HepG2 (cell line): ENCODE data around the gene ZNF333. TPM values are rescaled to one million over a fixed set of nuclear protein-coding genes. Genes with fewer than 3 reads are reported as not detected.

Experiments
- ARID5B ChIP-seq: IDR thresholded peaks from 2 replicates; pipeline ENCODE4 v1.4.0; 2020; ENCODE audit warnings: mild to moderate bottlenecking, missing genetic modification reagents
- ELF3 ChIP-seq: IDR thresholded peaks from 2 replicates; pipeline ENCODE4 v1.6.1; 2016; ENCODE audit warnings: missing genetic modification reagents, missing compliant biosample characterization
- ETV6 ChIP-seq: sonication (generic); formaldehyde crosslinking; conservative IDR thresholded peaks from 2 replicates; pipeline ENCODE4 v1.4.0; 2020; ENCODE audit warnings: missing genetic modification reagents
- MYPOP ChIP-seq: sonication (generic); formaldehyde crosslinking; IDR thresholded peaks from 2 replicates; pipeline ENCODE4 v1.8.1; 2023; ENCODE audit warnings: mild to moderate bottlenecking, moderate library complexity, missing genetic modification reagents
- NCOA5 ChIP-seq: sonication (generic); formaldehyde crosslinking; IDR thresholded peaks from 2 replicates; pipeline ENCODE4 v1.4.0; 2020; ENCODE audit warnings: missing genetic modification reagents
- NFIB ChIP-seq: sonication (generic); formaldehyde crosslinking; IDR thresholded peaks from 2 replicates; pipeline ENCODE4 v1.9.0; 2021; ENCODE audit warnings: missing genetic modification reagents, mild to moderate bottlenecking, borderline replicate concordance
- PAX8 ChIP-seq: sonication (generic); formaldehyde crosslinking; IDR thresholded peaks from 2 replicates; pipeline ENCODE4 v1.8.0; 2022; ENCODE audit warnings: mild to moderate bottlenecking, missing genetic modification reagents, borderline replicate concordance
- RBM22 ChIP-seq: fragments of 200-400 bp; formaldehyde crosslinking; optimal IDR thresholded peaks from 2 replicates; pipeline ENCODE3; 2017; ENCODE audit warnings: mild to moderate bottlenecking, low read length, moderate library complexity
- TOPORS ChIP-seq: sonication (generic); formaldehyde crosslinking; IDR thresholded peaks from 2 replicates; pipeline ENCODE4 v1.8.0; 2023; ENCODE audit warnings: mild to moderate bottlenecking, missing genetic modification reagents
- ZBTB40 ChIP-seq, 2 experiments: fragments of 450-650 bp in 1 of 2; sonication (generic) in 1 of 2; formaldehyde crosslinking in 1 of 2; IDR thresholded peaks; 2 replicates each; pipeline versions ENCODE4 v1.6.1 to v1.8.0; 2016 to 2022; ENCODE audit warnings: antibody characterized with exemption in 1 of 2, mild to moderate bottlenecking in 1 of 2, missing genetic modification reagents in 1 of 2
- ZNF256 ChIP-seq: sonication (generic); formaldehyde crosslinking; conservative IDR thresholded peaks from 2 replicates; pipeline ENCODE4 v1.4.0; 2020; ENCODE audit warnings: missing genetic modification reagents
- ZNF333 ChIP-seq: sonication (generic); formaldehyde crosslinking; IDR thresholded peaks from 2 replicates; pipeline ENCODE4 v1.4.0; 2020; ENCODE audit warnings: mild to moderate bottlenecking, missing genetic modification reagents, borderline replicate concordance
- ZNF629 ChIP-seq: sonication (generic); formaldehyde crosslinking; conservative IDR thresholded peaks from 2 replicates; pipeline ENCODE4 v1.5.0; 2020; ENCODE audit warnings: missing genetic modification reagents
- ZNF672 ChIP-seq: sonication (generic); formaldehyde crosslinking; IDR thresholded peaks from 2 replicates; pipeline ENCODE4 v1.8.1; 2022; ENCODE audit warnings: missing genetic modification reagents
- polyA plus RNA-seq, 8 experiments: library from polyadenylated mRNA; depleted of rRNA in 3 of 8; stranded (reverse) in 7 of 8; unstranded in 1 of 8; fragments of >200 nt; fragmentation: Illumina TruSeq in 4 of 8; extraction: Trizol in 4 of 8; gene quantifications; 2 replicates each; pipeline versions ENCODE4 v1.2.1 to v1.2.3, GENCODE V29; 2011 to 2016; ENCODE audit warnings: low read depth in 4 of 8, missing spikeins in 1 of 8, mixed read lengths in 1 of 8; ENCODE audit not compliant: insufficient read depth in 1 of 8
- total RNA-seq, 5 experiments: library from RNA; depleted of rRNA; stranded (reverse); fragments of >200 nt; fragmentation: Illumina TruSeq; extraction: Trizol; gene quantifications; 2 replicates each; pipeline ENCODE4 v1.2.3, GENCODE V29; 2016; ENCODE audit warnings: low read depth in 1 of 5
- TF ChIP-seq, protein P1 (sequence below): fragments of 450-650 bp; IDR thresholded peaks from 2 replicates; pipeline ENCODE4 v1.6.1; 2017

ZNF333 gene
- total and polyA plus RNA-seq, 2 of the 13 experiments (the other 11 are each of a cell fraction or from before 2014, with no cell fraction given) = 3.4 to 6.4 TPM

DNA sequence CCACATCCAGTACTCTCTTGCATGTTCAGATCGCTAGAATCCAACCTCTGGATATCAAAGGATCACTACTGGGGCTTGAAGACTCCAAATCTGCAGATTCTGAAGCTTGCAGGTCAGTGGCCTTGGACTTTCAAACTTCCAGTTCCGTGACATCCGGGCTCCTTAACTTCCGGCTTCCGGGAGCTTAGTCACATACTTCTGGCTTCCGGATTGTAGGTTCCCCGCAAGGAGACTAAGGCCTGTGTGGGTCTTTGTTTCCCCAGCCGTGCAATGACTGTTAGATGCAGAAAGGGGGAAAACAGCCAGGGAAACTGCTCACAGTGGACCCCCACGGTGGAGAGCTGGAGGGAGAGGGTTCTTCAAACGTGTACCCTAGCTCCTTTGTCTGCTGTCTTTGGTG, 41.4 kb downstream of the ZNF333 start (continued):
- TF ChIP-seq TOPORS (CRISPR knock-in tag) = no peak
- TF ChIP-seq NFIB = no peak
- no peak for TF ChIP-seq ZBTB40 (IDR thresholded peaks at IDR 0.05)
- no peak for TF ChIP-seq ZBTB40 (CRISPR knock-in tag; IDR thresholded peaks at IDR 0.05)
- TF ChIP-seq, protein P1, sequence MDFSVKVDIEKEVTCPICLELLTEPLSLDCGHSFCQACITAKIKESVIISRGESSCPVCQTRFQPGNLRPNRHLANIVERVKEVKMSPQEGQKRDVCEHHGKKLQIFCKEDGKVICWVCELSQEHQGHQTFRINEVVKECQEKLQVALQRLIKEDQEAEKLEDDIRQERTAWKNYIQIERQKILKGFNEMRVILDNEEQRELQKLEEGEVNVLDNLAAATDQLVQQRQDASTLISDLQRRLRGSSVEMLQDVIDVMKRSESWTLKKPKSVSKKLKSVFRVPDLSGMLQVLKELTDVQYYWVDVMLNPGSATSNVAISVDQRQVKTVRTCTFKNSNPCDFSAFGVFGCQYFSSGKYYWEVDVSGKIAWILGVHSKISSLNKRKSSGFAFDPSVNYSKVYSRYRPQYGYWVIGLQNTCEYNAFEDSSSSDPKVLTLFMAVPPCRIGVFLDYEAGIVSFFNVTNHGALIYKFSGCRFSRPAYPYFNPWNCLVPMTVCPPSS = no peak
- no peak for TF ChIP-seq RBM22
- no peak for TF ChIP-seq ETV6
- TF ChIP-seq PAX8 (CRISPR knock-in tag) = no peak
- no peak for TF ChIP-seq ZNF256 (CRISPR knock-in tag)
- TF ChIP-seq MYPOP (CRISPR knock-in tag) = no peak
- TF ChIP-seq ZNF333 (CRISPR knock-in tag) = no peak
- TF ChIP-seq ZNF629 = no peak
- no peak for TF ChIP-seq ZNF672
- no peak for TF ChIP-seq NCOA5
- 0 out of 2 replicates have a peak, but pooled peaks have one; percentile 45 for TF ChIP-seq ELF3 (CRISPR knock-in tag)
- no peak for TF ChIP-seq ARID5B (CRISPR knock-in tag)
